GM12878 (cell line): Measurements from ENCODE around the gene ARMC9. TPM values are rescaled to one million over a fixed set of nuclear protein-coding genes. Genes with fewer than 3 reads are reported as not detected.
"Not testable (repeated sequence)": the region's sequence is repeated elsewhere in the genome, so short reads cannot be mapped to it uniquely, and the experiment has no call there.

Source experiments
- ATAC-seq: fragments of 200-7000 bp; cut with Tn5 transposase; 3 replicates; pipeline ENCODE4 v1.9.1; 2020; ENCODE audit warnings: mild to moderate bottlenecking, moderate library complexity
- BruUV-seq: library from RNA; stranded (reverse); fragments of 400-500 nt; replicated peaks from 2 replicates; lab custom pipeline; 2021; lab: Mats Ljungman, UMichigan
- CTCF ChIA-PET: fragments of 300-600 bp; sonication (Branson Sonifier 250); formaldehyde crosslinking; extraction: SDS; loops from one replicate; lab custom pipeline; 2021; ENCODE audit warnings: inconsistent platforms; lab: Yijun Ruan, JAX
- POLR2A ChIA-PET: fragments of 350-600 bp; formaldehyde crosslinking; extraction: SDS; loops from one replicate; lab custom pipeline; 2021; ENCODE audit warnings: inconsistent platforms; lab: Charles Lee
- RAD21 ChIA-PET: fragments of 300-600 bp; sonication (Branson Sonifier 250); formaldehyde crosslinking; loops from one replicate; lab custom pipeline; 2023; ENCODE audit warnings: antibody characterized with exemption; ENCODE audit not compliant: unreplicated experiment; lab: Charles Lee
- SMC1A ChIA-PET: fragments of 300-600 bp; sonication (Branson Sonifier 250); formaldehyde crosslinking; loops from one replicate; lab custom pipeline; 2023; ENCODE audit not compliant: unreplicated experiment, uncharacterized antibody; lab: Charles Lee
- DNase-seq: peaks from one replicate; pipeline ENCODE4 v3.0.0-alpha.2; 2011; ENCODE audit warnings: low read depth, low spot score
- FAIRE-seq: peaks from 3 replicates; lab custom pipeline; 2011; peaks lifted over from hg19 to GRCh38; lab: Jason Lieb, UNC
- H2AFZ ChIP-seq: 2 replicates; pipeline ENCODE4 v1.6.0; 2011; ENCODE audit warnings: low read depth, low read length, control low read depth; ENCODE audit not compliant: control insufficient read depth
- H3K27ac ChIP-seq: 2 replicates; pipeline ENCODE4 v1.5.1; 2011; ENCODE audit warnings: control low read depth; ENCODE audit not compliant: control insufficient read depth, insufficient read depth
- H3K27me3 ChIP-seq, 2 experiments: replicated peaks in 1 of 2; 2 replicates each; pipeline versions ENCODE4 v1.6.0 to v1.6.1; 2011; ENCODE audit warnings: low read length in 1 of 2; ENCODE audit not compliant: control insufficient read depth in 2 of 2, insufficient read depth in 2 of 2
- H3K36me3 ChIP-seq, 2 experiments: 2 replicates each; pipeline ENCODE4 v1.5.1; 2011; ENCODE audit warnings: low read length in 1 of 2; ENCODE audit not compliant: control insufficient read depth in 2 of 2, insufficient read depth in 2 of 2
- H3K4me1 ChIP-seq: 2 replicates; pipeline ENCODE4 v1.6.1; 2011; ENCODE audit warnings: mild to moderate bottlenecking, low read length, moderate library complexity, mixed read lengths; ENCODE audit not compliant: control insufficient read depth, insufficient read depth
- H3K4me2 ChIP-seq: 2 replicates; pipeline ENCODE4 v1.6.0; 2011; ENCODE audit warnings: control low read depth; ENCODE audit not compliant: control insufficient read depth, insufficient read depth
- H3K4me3 ChIP-seq: fragments of 200-600 bp; sonication (generic); 2 replicates; pipeline ENCODE4 v1.5.1; 2016
- H3K79me2 ChIP-seq: 2 replicates; pipeline ENCODE4 v1.6.0; 2011; ENCODE audit warnings: low read length; ENCODE audit not compliant: control insufficient read depth, insufficient read depth
- H3K9ac ChIP-seq: 2 replicates; pipeline ENCODE4 v1.8.0; 2011; ENCODE audit warnings: low read length, control low read depth, mixed read lengths; ENCODE audit not compliant: control insufficient read depth, insufficient read depth
- H3K9me3 ChIP-seq: replicated peaks from 3 replicates; pipeline ENCODE4 v1.5.1; 2011; ENCODE audit warnings: mild to moderate bottlenecking, low read length; ENCODE audit not compliant: control insufficient read depth, insufficient read depth
- H4K20me1 ChIP-seq: 2 replicates; pipeline ENCODE4 v1.6.0; 2011; ENCODE audit not compliant: control insufficient read depth, insufficient read depth
- GABPA ChIP-seq: IDR thresholded peaks from 2 replicates; pipeline ENCODE4 v1.6.1; 2014; ENCODE audit warnings: antibody characterized with exemption, low read depth, mild to moderate bottlenecking, inconsistent platforms
- NR2C1 ChIP-seq: fragments of 450-650 bp; IDR thresholded peaks from 2 replicates; pipeline ENCODE4 v1.6.1; 2017; ENCODE audit warnings: antibody characterized with exemption, mild to moderate bottlenecking, moderate library complexity
- PAX5 ChIP-seq: IDR thresholded peaks from 2 replicates; pipeline ENCODE4 v1.6.1; 2011; ENCODE audit warnings: low read depth, low read length, borderline replicate concordance
- POU2F2 ChIP-seq: IDR thresholded peaks from 3 replicates; pipeline ENCODE4 v1.6.1; 2011; ENCODE audit warnings: low read depth, mild to moderate bottlenecking, low read length, borderline replicate concordance
- SRF ChIP-seq, 2 experiments: IDR thresholded peaks; 2 replicates each; pipeline ENCODE4 v1.6.1; 2011; ENCODE audit warnings: low read depth in 2 of 2, low read length in 2 of 2, mild to moderate bottlenecking in 1 of 2, moderate library complexity in 1 of 2
- WGBS: methylation state at CpG from one replicate; pipeline ENCODE4 v1.1.6; 2016; ENCODE audit warnings: low lambda C conversion rate; ENCODE audit not compliant: insufficient replicate concordance, insufficient coverage; ENCODE audit errors: missing lambda C conversion rate; 5-methylcytosine and 5-hydroxymethylcytosine counted together
- in situ Hi-C: fragments of 300-500 bp; cut with MboI; formaldehyde crosslinking; loops from 9 replicates; pipeline ENCODE4 v1.14.3; 2018; ENCODE audit warnings: mixed read lengths
- intact Hi-C: fragments of 100-400 bp; cut with micrococcal nuclease; formaldehyde crosslinking; loops from one replicate; pipeline ENCODE4 v1.14.2; 2022; ENCODE audit not compliant: unreplicated experiment
- polyA plus RNA-seq, 11 experiments: library from polyadenylated mRNA; depleted of rRNA in 4 of 11; unstranded in 6 of 11; stranded (reverse) in 5 of 11; fragments of >200 nt; fragmentation: Nextera tagmentation in 4 of 11; fragmentation: Illumina TruSeq in 1 of 11; extraction: Ambion mirVana in 4 of 11; extraction: Trizol in 1 of 11; gene quantifications; 1 replicate in 1 of 11; 2 replicates in 10 of 11; pipeline versions ENCODE4 v1.2.1 to v1.2.3, GENCODE V29; 2011 to 2016; ENCODE audit warnings: inconsistent platforms in 2 of 11, missing spikeins in 2 of 11, low read depth in 1 of 11
- total RNA-seq, 4 experiments: library from RNA; depleted of rRNA in 3 of 4; stranded (reverse); fragments of >200 nt in 3 of 4; fragmentation: Illumina TruSeq in 1 of 4; extraction: Trizol in 1 of 4; gene quantifications; 2 replicates each; pipeline versions ENCODE4 v1.2.1 to v1.2.3, GENCODE V29; 2013 to 2021
- TF ChIP-seq, protein P1 (sequence below): fragments of 450-650 bp; IDR thresholded peaks from 2 replicates; pipeline ENCODE4 v1.6.1; 2016; ENCODE audit warnings: mild to moderate bottlenecking
- TF ChIP-seq, protein P2 (sequence below): fragments of 450-650 bp; IDR thresholded peaks from 2 replicates; pipeline ENCODE4 v1.6.1; 2017; ENCODE audit warnings: borderline replicate concordance
- TF ChIP-seq, protein P3 (sequence below): fragments of 450-650 bp; IDR thresholded peaks from 2 replicates; pipeline ENCODE4 v1.6.1; 2018; ENCODE audit warnings: mild to moderate bottlenecking, low read depth, moderate library complexity; ENCODE audit not compliant: partially characterized antibody

The ARMC9 gene
- total and polyA plus RNA-seq, 10 of the 15 experiments (the other 5 are each of a cell fraction or from before 2014, with no cell fraction given) = 3.8 to 21.8 (median 10.4) TPM

DNA sequence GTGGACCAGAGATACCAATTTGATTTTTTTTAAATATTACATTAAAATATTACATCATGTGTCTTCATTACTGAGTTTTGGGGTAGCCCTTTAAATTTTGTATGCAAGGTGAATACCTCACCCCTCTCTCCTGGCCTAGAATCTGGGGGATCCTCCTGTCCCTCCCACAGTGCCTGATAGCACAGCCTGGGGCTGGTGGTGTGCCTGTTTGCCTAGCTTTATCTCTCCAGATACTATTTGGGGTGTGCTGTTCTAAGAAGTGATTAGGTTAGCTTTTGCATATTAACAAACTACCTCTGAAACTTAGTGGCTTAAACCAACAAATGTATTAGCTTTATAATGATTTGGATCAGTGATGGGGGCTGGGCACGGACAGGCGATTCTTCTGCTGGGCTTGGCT lies 176.3 kb downstream of the ARMC9 start (continued):
- TF ChIP-seq POU2F2 (no peak), PAX5 (no peak), SRF (IDR thresholded peaks at IDR 0.05; ENCODE audit: low read depth in 2 of 2, low read length in 2 of 2) (no peak)

DNA sequence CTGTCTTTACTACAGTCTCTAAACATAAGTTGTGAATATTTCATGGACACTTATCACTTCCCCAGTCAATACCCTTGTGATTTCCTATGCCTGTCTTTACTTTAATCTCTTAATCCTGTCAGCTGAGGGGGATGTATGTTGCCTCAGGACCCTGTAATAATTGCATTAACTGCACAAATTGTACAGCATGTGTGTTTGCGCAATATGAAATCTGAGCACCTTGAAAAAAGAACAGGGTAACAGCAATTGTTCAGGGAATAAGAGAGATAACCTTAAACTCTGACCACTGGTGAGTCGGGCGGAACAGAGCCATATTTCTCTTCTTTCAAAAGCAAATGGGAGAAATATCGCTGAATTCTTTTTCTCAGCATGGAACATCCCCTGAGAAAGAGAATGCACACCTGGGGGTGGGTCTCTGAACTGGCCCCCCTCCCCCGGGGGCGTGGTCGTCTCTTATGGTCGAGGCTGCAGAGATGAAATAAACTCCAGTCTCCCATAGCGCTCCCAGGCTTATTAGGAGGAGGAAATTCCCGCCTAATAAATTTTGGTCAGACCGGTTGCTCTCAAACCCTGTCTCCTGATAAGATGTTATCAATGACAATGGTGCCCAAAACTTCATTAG lies 177.7 kb downstream of the ARMC9 start:
- CTCF ChIA-PET, H3K4me1 ChIP-seq, H2AFZ ChIP-seq, in situ Hi-C loops, ATAC-seq, H3K27me3 ChIP-seq, H3K36me3 ChIP-seq, H3K4me3 ChIP-seq, SMC1A ChIA-PET, POLR2A ChIA-PET, DNase-seq, RAD21 ChIA-PET, H4K20me1 ChIP-seq, H3K9me3 ChIP-seq, H3K9ac ChIP-seq, intact Hi-C loops, BruUV-seq, H3K79me2 ChIP-seq, H3K4me2 ChIP-seq, H3K27ac ChIP-seq: not testable (repeated sequence)
- 54% methylated on average over 11 of the region's 11 CpGs for WGBS
- FAIRE-seq = peak; percentile 13

DNA sequence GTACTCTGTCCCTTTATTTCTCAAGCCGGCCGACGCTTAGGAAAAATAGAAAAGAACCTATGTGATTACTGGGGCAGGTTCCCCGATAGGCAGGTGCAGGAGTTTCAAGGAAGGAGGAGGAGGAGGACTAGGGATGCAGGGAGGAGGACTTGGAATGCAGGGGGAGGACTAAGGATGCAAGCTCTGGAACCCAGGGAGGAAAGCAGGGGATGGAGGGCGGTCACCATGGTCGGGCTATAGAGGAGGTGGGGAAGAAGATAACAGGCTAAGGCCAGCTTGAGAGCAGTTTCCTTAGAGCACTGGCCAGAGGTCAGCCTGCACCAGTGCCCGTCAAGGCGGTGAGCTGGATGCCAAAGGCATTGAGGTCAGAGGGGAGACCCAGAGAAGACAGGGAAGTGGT lies 178.4 kb downstream of the ARMC9 start:
- Histone ChIP-seq H3K4me3 (no peak overlapping the region), H3K27ac (no peak overlapping the region), H3K9me3 (no peaks in the 10 kb centered on the region), H3K4me1 (no peaks in the 10 kb centered on the region), H3K36me3 (no peaks in the 10 kb centered on the region), H2AFZ (no peak overlapping the region), H3K4me2 (no peak overlapping the region), H3K9ac (no peak overlapping the region), H3K27me3 (no peaks in the 10 kb centered on the region), H3K79me2 (no peaks in the 10 kb centered on the region), H4K20me1 (no peaks in the 10 kb centered on the region)
- ChIA-PET POLR2A (no interaction called here), RAD21 (no interaction called here), CTCF (interaction anchor here (1.1 kb wide), 1 partner anchor 17 kb away, joined by 3 read pairs; no protein-coding TSS in a partner anchor), SMC1A (interaction anchor here (1.2 kb wide), 1 partner anchor 17 kb away, joined by 4 read pairs; no protein-coding TSS in a partner anchor)
- FAIRE-seq (no peak), DNase-seq (no peak), ATAC-seq (no peak)
- intact Hi-C loops = no loop called here
- BruUV-seq = no TSS peak
- in situ Hi-C loops = no loop called here
- 83% methylated on average over 8 of the region's 8 CpGs for WGBS
- no peak for TF ChIP-seq NR2C1
- TF ChIP-seq, protein P1, sequence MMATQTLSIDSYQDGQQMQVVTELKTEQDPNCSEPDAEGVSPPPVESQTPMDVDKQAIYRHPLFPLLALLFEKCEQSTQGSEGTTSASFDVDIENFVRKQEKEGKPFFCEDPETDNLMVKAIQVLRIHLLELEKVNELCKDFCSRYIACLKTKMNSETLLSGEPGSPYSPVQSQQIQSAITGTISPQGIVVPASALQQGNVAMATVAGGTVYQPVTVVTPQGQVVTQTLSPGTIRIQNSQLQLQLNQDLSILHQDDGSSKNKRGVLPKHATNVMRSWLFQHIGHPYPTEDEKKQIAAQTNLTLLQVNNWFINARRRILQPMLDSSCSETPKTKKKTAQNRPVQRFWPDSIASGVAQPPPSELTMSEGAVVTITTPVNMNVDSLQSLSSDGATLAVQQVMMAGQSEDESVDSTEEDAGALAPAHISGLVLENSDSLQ = no peak
- TF ChIP-seq, protein P2, sequence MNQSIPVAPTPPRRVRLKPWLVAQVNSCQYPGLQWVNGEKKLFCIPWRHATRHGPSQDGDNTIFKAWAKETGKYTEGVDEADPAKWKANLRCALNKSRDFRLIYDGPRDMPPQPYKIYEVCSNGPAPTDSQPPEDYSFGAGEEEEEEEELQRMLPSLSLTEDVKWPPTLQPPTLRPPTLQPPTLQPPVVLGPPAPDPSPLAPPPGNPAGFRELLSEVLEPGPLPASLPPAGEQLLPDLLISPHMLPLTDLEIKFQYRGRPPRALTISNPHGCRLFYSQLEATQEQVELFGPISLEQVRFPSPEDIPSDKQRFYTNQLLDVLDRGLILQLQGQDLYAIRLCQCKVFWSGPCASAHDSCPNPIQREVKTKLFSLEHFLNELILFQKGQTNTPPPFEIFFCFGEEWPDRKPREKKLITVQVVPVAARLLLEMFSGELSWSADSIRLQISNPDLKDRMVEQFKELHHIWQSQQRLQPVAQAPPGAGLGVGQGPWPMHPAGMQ = no peak
- TF ChIP-seq PAX5 = no peak
- TF ChIP-seq, protein P3, sequence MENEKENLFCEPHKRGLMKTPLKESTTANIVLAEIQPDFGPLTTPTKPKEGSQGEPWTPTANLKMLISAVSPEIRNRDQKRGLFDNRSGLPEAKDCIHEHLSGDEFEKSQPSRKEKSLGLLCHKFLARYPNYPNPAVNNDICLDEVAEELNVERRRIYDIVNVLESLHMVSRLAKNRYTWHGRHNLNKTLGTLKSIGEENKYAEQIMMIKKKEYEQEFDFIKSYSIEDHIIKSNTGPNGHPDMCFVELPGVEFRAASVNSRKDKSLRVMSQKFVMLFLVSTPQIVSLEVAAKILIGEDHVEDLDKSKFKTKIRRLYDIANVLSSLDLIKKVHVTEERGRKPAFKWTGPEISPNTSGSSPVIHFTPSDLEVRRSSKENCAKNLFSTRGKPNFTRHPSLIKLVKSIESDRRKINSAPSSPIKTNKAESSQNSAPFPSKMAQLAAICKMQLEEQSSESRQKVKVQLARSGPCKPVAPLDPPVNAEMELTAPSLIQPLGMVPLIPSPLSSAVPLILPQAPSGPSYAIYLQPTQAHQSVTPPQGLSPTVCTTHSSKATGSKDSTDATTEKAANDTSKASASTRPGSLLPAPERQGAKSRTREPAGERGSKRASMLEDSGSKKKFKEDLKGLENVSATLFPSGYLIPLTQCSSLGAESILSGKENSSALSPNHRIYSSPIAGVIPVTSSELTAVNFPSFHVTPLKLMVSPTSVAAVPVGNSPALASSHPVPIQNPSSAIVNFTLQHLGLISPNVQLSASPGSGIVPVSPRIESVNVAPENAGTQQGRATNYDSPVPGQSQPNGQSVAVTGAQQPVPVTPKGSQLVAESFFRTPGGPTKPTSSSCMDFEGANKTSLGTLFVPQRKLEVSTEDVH = no peak
- no peak for TF ChIP-seq GABPA
